Esophagus muscularis mucosa (tissue), 3 donors: ENCODE results near the gene KNL1.

ENCODE experiments used
- POLR2A ChIP-seq: fragments of 450-650 bp; IDR thresholded peaks from one replicate; pipeline ENCODE4 v1.6.1; 2017; ENCODE audit warnings: antibody characterized with exemption, moderate library complexity, mild to moderate bottlenecking, low read depth
- POLR2AphosphoS5 ChIP-seq, 2 donors: sonication (generic); formaldehyde crosslinking; IDR thresholded peaks; one replicate each; pipeline ENCODE4 v1.6.1; 2017; ENCODE audit warnings: antibody characterized with exemption in 2 of 2
- TF ChIP-seq, protein P1 (sequence below), 3 experiments: fragments of 200-600 bp in 2 of 3; fragments of 450-650 bp in 1 of 3; sonication (generic) in 2 of 3; IDR thresholded peaks; one replicate each; pipeline ENCODE4 v1.5.1; 2017 to 2019; ENCODE audit warnings: antibody characterized with exemption in 3 of 3, mild to moderate bottlenecking in 2 of 3, moderate library complexity in 1 of 3

DNA sequence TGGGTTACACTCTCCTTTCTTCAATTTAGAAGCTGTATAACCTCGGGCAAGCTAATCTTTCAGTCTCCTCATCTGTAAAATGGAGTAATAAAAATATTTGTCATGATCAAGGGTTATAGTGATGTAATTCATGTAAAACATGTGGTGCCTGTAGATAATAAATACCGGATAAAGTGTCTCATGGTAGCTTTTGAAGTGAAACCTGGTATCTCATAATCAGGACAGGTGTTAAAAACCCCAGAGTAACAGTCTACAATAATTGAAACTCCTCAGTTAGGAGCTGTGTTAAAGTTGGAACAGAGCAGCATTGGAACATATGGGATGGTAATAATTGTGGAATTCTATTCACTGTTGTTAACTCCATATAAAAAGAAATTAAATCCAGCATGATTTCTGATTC is 884 bp upstream of the KNL1 start:
- TF ChIP-seq, protein P1, sequence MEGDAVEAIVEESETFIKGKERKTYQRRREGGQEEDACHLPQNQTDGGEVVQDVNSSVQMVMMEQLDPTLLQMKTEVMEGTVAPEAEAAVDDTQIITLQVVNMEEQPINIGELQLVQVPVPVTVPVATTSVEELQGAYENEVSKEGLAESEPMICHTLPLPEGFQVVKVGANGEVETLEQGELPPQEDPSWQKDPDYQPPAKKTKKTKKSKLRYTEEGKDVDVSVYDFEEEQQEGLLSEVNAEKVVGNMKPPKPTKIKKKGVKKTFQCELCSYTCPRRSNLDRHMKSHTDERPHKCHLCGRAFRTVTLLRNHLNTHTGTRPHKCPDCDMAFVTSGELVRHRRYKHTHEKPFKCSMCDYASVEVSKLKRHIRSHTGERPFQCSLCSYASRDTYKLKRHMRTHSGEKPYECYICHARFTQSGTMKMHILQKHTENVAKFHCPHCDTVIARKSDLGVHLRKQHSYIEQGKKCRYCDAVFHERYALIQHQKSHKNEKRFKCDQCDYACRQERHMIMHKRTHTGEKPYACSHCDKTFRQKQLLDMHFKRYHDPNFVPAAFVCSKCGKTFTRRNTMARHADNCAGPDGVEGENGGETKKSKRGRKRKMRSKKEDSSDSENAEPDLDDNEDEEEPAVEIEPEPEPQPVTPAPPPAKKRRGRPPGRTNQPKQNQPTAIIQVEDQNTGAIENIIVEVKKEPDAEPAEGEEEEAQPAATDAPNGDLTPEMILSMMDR (IDR thresholded peaks at IDR 0.05) = no peak
- TF ChIP-seq POLR2A (no peak), POLR2AphosphoS5 (IDR thresholded peaks at IDR 0.05) (no peak)
